GM21576 (cell line): ENCODE measurements around the gene HS6ST3.
"Not testable (repeated sequence)": the region's sequence is repeated elsewhere in the genome, so short reads cannot be mapped to it uniquely, and the experiment has no call there.

Experiments
- ATAC-seq: cut with Tn5 transposase; IDR thresholded peaks from one replicate; pipeline ENCODE4 v1.9.1; 2021; ENCODE audit warnings: mild to moderate bottlenecking, moderate library complexity; ENCODE audit not compliant: unreplicated experiment

The HS6ST3 gene

DNA sequence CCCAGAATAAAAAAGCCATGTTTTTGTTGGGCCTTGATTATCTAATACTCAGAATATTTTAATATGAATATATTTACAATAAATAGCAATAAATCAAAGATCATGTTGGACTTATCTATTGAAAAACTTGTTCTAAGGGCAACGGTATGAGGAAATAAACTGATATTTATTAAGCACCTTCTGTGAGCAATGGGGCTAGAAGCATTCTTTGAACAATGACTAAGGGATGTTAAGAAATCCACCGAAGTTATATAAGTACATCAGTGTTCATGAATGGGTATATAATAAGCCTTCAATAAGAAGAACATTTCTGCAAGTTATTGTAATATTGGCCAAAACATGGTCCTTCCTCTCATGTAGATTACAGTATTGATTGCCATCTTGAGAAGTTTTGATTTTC, 682.5 kb downstream of the HS6ST3 start:
- no peak for ATAC-seq

DNA sequence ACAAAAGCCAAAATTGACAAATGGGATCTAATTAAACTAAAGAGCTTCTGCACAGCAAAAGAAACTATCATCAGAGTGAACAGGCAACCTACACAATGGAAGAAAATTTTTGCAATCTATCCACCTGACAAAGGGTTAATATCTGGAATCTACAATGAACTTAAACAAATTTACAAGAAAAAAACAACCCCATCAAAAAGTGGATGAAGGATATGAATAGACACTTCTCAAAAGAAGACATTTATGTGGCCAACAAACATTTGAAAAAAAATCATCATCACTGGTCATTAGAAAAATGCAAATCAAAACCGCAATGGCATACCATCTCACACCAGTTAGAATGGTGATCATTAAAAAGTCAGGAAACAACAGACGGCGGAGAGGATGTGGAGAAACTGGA, 688.4 kb downstream of the HS6ST3 start:
- ATAC-seq, result not testable (repeated sequence)

DNA sequence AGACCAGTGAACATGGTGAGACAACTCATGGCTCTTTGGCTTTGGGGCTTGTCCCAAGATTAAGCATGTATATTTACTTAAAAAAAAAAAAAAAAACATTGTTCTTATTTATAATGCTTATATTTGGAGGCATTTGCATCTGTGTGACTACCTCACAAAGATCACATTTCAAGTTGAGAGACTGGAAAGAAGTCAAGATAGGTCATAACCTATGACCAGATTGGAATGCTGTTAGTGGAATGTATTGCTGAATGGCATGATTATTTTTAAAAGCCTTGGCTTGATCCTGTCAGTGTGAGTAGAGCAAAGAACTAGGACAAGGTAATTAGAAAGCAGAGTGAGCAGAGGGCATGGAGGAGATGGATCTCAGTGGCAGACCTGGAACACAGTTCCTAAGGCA, 689.8 kb downstream of the HS6ST3 start:
- no peak for ATAC-seq

- no peak for ATAC-seq
Observed at GRCh38 chr13:96780105-96780504, 690.2 kb downstream of the HS6ST3 start.

- ATAC-seq, result no peak
Observed at GRCh38 chr13:96781141-96781540, 691.2 kb downstream of the HS6ST3 start.

- no peak for ATAC-seq
Observed at GRCh38 chr13:96782186-96782585, 692.3 kb downstream of the HS6ST3 start.

DNA sequence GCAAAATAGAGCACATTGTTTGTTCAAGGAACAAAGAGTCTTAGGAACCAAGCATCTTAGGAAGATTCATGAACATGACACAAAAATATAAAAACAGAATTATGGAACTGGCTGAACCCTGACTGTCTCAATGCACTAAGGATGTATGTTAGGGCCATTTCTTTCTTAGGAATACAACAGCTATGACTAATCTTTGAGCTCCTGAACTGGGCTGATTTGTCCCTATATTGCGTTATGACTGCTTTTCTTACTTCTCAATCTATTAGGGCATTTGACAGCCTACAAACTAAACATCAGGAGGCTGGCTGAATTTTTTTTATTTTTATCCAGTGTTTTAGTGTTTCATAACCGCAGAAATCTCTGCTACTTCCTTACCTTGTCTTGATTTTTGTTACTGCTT, 693.1 kb downstream of the HS6ST3 start:
- ATAC-seq, result no peak

DNA sequence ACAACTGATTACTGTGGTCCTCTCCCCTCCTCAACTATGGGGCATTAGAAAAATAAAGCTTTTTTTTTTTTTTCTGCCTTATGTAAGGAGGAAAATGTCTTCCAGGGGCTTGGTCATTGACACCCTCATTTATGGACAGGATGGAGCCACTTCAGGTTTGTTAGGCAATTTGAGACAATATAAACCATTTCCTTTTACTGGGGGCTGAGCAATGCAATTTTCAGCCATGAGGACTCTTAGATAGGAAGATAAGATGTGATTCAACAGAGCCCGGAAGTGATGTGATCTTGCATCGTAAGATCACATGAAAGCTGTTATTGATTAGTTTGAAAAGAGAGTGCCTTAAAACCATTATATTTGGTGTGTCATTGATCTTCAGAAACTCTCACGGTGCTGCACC, 693.6 kb downstream of the HS6ST3 start:
- no peak for ATAC-seq

- no peak for ATAC-seq
Observed at GRCh38 chr13:96785986-96786385, 696.1 kb downstream of the HS6ST3 start.

GRCh38 chr13:96792188-96792587, 702.3 kb downstream of the HS6ST3 start:
- no peak for ATAC-seq

GRCh38 chr13:96792736-96793403, 703.0 kb downstream of the HS6ST3 start:
- no peak for ATAC-seq

GRCh38 chr13:96793404-96793755, 703.5 kb downstream of the HS6ST3 start:
- ATAC-seq, result no peak

DNA sequence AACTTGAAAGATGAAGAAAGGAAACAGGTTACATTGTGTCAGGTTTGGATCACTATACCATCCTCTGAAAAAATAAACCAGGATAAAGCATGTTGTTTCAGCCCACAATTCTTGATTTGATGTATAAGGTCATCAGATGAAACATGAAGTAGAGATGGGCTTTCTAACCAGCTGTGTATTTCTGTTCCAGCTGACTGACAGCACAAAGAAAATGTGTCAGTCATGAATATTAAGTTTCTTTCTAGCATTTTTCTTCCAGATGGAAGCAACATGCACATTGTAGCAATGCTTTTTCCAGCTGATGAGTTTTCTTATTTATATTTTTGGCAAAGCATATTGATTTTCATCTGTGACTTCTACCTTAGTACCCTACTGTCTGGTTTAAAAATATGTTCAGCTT, 704.8 kb downstream of the HS6ST3 start:
- ATAC-seq, result no peak

DNA sequence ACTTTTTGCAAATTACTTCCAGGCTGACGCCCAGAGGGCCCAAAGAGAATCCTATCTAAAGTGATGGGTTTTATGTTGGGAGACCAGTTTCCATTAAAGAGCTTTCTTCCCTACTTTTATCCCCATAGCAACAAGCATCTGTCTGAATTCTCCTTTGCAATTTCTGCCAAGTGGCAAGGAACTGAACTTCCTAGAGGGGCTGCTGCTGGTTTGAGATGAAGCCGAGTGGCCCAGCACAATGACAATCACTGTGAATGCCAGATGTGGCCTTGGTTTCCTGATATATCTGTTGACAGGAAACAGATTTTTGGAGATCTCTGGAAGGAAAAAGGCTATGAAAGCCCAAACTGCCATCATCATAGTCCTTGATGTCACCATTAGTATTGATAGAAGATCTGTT, 705.8 kb downstream of the HS6ST3 start:
- ATAC-seq, result no peak

DNA sequence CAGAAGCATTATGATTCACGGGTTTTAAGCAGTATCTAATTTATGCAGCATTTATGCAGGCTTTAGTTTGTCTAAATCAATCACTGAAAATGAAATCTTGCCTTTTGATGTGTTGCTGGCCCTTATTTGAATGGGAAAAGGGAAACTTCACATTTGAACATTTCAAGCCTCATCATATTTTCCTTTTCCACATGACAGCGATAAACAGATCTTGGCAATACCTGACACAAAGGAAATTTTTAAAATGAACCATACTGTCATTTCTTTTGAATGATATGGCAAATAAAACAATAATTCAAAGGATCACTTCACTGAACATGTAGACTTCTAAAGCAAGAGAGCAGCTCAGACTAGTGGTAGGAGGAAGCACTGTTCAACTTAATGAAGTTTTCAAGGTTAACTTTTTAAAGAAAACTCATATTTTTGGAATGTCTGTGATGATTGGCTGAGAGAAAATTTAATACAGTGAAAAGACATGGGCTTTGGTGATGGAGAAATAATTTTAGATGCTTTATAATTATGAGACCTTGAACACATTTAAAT, 706.3 kb downstream of the HS6ST3 start:
- no peak for ATAC-seq

- ATAC-seq, result no peak
Observed at GRCh38 chr13:96797136-96797535, 707.2 kb downstream of the HS6ST3 start.

GRCh38 chr13:96803456-96804100, 713.7 kb downstream of the HS6ST3 start:
- ATAC-seq, result no peak

GRCh38 chr13:96804174-96804573, 714.3 kb downstream of the HS6ST3 start:
- no peak for ATAC-seq

- ATAC-seq, result no peak
Observed at GRCh38 chr13:96806746-96807145, 716.8 kb downstream of the HS6ST3 start.

GRCh38 chr13:96809366-96810096, 719.6 kb downstream of the HS6ST3 start:
- ATAC-seq, result no peak

DNA sequence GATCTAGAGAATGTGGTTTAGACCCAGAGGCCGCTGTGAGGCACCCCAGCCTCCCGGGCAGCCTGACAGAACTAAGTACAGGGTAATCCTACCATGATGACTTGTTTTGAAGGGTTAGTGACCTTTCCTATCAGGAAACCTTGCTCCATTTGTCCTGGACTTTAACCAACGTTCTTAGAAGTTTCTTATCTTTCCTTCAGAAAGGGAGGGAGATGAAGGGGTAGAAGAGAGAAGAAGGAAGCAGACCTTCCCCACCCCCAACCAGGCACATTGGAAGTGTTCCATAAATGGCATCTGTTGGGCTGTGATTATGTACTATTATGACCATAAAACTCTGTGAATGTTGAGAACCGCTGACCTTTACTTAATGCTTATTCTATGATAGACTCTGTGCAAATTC, 720.2 kb downstream of the HS6ST3 start:
- no peak for ATAC-seq

- no peak for ATAC-seq
Observed at GRCh38 chr13:96811049-96811448, 721.1 kb downstream of the HS6ST3 start.
